HG02642 (cell line): ENCODE data around the gene AFF3.

Experiments
- ATAC-seq: cut with Tn5 transposase; IDR thresholded peaks from one replicate; pipeline ENCODE4 v1.9.1; 2021; ENCODE audit warnings: mild to moderate bottlenecking; ENCODE audit not compliant: unreplicated experiment, poor library complexity

The AFF3 gene

GRCh38 chr2:100018341-100019193, 123.8 kb downstream of the AFF3 start:
- ATAC-seq: no peak

- no peak for ATAC-seq
These were observed 124.8 kb downstream of the AFF3 start for GRCh38 chr2:100017633-100018032.

- no peak for ATAC-seq
These were observed 125.6 kb downstream of the AFF3 start for GRCh38 chr2:100016756-100017155.

- no peak for ATAC-seq
These were observed 126.5 kb downstream of the AFF3 start for GRCh38 chr2:100015849-100016248.

GRCh38 chr2:100013892-100014677, 128.3 kb downstream of the AFF3 start:
- no peak for ATAC-seq

GRCh38 chr2:100012561-100012960, 129.8 kb downstream of the AFF3 start:
- ATAC-seq: no peak

GRCh38 chr2:100011272-100011731, 131.1 kb downstream of the AFF3 start:
- no peak for ATAC-seq

GRCh38 chr2:100010606-100011005, 131.8 kb downstream of the AFF3 start:
- ATAC-seq: no peak

- no peak for ATAC-seq
These were observed 132.6 kb downstream of the AFF3 start for GRCh38 chr2:100009743-100010142.

- no peak for ATAC-seq
These were observed 133.4 kb downstream of the AFF3 start for GRCh38 chr2:100008956-100009355.

- ATAC-seq: no peak
These were observed 135.9 kb downstream of the AFF3 start for GRCh38 chr2:100006516-100006915.

- no peak for ATAC-seq
These were observed 137.4 kb downstream of the AFF3 start for GRCh38 chr2:100004959-100005387.

- ATAC-seq: no peak
These were observed 138.0 kb downstream of the AFF3 start for GRCh38 chr2:100004348-100004884.

- ATAC-seq: no peak
These were observed 140.3 kb downstream of the AFF3 start for GRCh38 chr2:100002059-100002458.

GRCh38 chr2:100000915-100001707, 141.3 kb downstream of the AFF3 start:
- no peak for ATAC-seq

GRCh38 chr2:99998651-99999320, 143.6 kb downstream of the AFF3 start:
- no peak for ATAC-seq

- no peak for ATAC-seq
These were observed 152.5 kb downstream of the AFF3 start for GRCh38 chr2:99989905-99990304.

- ATAC-seq: no peak
These were observed 153.8 kb downstream of the AFF3 start for GRCh38 chr2:99988599-99988998.

- no peak for ATAC-seq
These were observed 155.2 kb downstream of the AFF3 start for GRCh38 chr2:99987160-99987559.
